AG04450 (cell line): ENCODE results near the gene COL5A2. TPM values are rescaled to one million over a fixed set of nuclear protein-coding genes. Genes with fewer than 3 reads are reported as not detected.

Experiments used
- CTCF ChIA-PET: fragments of 300-600, 350-600 bp; formaldehyde crosslinking; extraction: SDS; loops from one replicate; lab custom pipeline; 2022; ENCODE audit warnings: antibody characterized with exemption, inconsistent platforms; lab: Charles Lee
- POLR2A ChIA-PET: fragments of 350-600 bp; formaldehyde crosslinking; extraction: SDS; loops from one replicate; lab custom pipeline; 2021; ENCODE audit warnings: antibody characterized with exemption, inconsistent platforms; lab: Yijun Ruan, JAX
- DNase-seq: peaks from one replicate; pipeline ENCODE4 v3.0.0-alpha.2; 2011; ENCODE audit warnings: low read depth, low spot score
- H3K27ac ChIP-seq: one replicate; pipeline ENCODE4 v1.5.1; 2012; ENCODE audit warnings: low read depth, low read length, control low read depth
- H3K27me3 ChIP-seq: one replicate; pipeline ENCODE4 v1.6.0; 2012; ENCODE audit warnings: low read length; ENCODE audit not compliant: control insufficient read depth, insufficient read depth
- H3K4me3 ChIP-seq: 2 replicates; pipeline ENCODE4 v1.5.1; 2011; ENCODE audit warnings: mild to moderate bottlenecking, low read depth, low read length, control low read depth
- H3K9me3 ChIP-seq: 2 replicates; pipeline ENCODE4 v1.5.1; 2012; ENCODE audit warnings: low read length; ENCODE audit not compliant: control insufficient read depth, insufficient read depth
- polyA plus RNA-seq: library from polyadenylated mRNA; depleted of rRNA; stranded (reverse); fragments of >200 nt; gene quantifications from 2 replicates; pipeline ENCODE4 v1.2.3, GENCODE V29; 2011
- TF ChIP-seq, protein P1 (sequence below): IDR thresholded peaks from 2 replicates; pipeline ENCODE4 v1.5.1; 2011; ENCODE audit warnings: low read depth, low read length, control low read depth, inconsistent platforms

COL5A2 gene
- polyA plus RNA-seq, 1 experiment, result 305 TPM

DNA sequence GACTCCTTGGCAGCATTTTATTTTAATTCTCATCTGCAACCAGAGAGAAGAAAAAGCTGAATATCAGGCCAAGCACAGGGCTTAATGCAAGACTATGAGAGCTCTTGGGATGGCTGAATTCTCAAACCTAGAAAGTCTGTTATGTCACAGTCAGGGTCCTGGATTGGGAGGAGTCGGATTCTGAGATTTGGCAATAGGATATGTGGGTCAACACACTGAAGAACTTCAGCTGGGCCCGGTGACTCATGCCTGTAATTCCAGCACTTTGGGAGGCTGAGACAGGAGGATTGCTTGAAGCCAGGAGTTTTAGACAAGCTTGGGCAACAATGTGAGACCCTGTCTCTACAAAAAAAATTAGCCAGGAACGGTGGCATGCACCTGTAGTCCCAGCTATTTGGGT is 103.0 kb downstream of the COL5A2 start:
- Histone ChIP-seq H3K27ac (no peak overlapping the region), H3K4me3 (no peak overlapping the region), H3K9me3 (no peaks in the 10 kb centered on the region), H3K27me3 (no peaks in the 10 kb centered on the region)
- ChIA-PET CTCF (no interaction called here), POLR2A (no interaction called here)
- DNase-seq, result no peak
- TF ChIP-seq, protein P1, sequence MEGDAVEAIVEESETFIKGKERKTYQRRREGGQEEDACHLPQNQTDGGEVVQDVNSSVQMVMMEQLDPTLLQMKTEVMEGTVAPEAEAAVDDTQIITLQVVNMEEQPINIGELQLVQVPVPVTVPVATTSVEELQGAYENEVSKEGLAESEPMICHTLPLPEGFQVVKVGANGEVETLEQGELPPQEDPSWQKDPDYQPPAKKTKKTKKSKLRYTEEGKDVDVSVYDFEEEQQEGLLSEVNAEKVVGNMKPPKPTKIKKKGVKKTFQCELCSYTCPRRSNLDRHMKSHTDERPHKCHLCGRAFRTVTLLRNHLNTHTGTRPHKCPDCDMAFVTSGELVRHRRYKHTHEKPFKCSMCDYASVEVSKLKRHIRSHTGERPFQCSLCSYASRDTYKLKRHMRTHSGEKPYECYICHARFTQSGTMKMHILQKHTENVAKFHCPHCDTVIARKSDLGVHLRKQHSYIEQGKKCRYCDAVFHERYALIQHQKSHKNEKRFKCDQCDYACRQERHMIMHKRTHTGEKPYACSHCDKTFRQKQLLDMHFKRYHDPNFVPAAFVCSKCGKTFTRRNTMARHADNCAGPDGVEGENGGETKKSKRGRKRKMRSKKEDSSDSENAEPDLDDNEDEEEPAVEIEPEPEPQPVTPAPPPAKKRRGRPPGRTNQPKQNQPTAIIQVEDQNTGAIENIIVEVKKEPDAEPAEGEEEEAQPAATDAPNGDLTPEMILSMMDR, result no peak

DNA sequence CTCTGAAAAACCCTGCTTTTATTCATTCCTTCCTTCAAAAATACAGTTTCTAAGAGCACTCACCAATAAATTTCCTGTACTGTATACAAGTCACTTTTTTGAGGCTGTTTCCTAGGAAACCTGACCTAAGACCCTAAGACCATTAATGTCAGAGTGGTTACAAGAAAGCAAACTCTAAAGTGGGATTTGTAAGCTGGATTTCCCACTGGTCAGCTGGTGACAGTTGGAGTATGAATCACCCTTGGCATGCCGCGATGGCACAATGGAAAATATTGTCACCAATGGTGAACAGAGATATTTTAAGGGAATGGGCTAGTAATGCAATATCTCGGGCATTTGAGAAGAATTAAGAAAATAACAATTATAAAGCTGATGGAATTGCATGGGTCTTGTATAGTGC is 103.4 kb downstream of the COL5A2 start:
- no peaks in the 10 kb centered on the region for H3K9me3 ChIP-seq
- H3K27me3 ChIP-seq, result no peaks in the 10 kb centered on the region
- POLR2A ChIA-PET, result no interaction called here
- H3K4me3 ChIP-seq, result no peak overlapping the region
- CTCF ChIA-PET, result no interaction called here
- no peak for DNase-seq
- H3K27ac ChIP-seq, result no peak overlapping the region
- TF ChIP-seq, protein P1, result no peak

DNA sequence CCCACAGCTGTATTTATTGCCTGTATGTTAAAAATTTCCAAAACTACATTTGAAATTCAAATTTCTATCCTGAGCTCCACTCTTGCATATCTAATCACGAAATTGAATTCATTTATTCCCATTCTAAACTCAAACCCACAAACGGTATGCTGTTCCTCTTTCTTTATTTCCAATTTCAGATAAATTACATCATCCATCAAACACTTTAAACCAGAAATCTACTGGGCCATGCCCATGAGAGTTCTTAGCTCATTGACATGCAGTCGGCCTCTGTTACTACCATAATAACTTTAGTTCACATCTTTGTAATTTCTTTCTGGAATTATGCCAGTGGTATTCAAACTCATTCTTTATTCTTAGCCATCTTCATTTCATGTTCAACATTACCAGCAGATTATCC is 105.1 kb downstream of the COL5A2 start:
- Histone ChIP-seq H3K27me3 (no peaks in the 10 kb centered on the region), H3K4me3 (no peak overlapping the region), H3K27ac (no peak overlapping the region), H3K9me3 (no peaks in the 10 kb centered on the region)
- CTCF ChIA-PET, result interaction anchor here (0.6 kb wide), 1 partner anchor 1296 kb away, joined by 3 read pairs; no protein-coding TSS in a partner anchor
- no peak for DNase-seq
- TF ChIP-seq, protein P1, result no peak
- POLR2A ChIA-PET, result no interaction called here

DNA sequence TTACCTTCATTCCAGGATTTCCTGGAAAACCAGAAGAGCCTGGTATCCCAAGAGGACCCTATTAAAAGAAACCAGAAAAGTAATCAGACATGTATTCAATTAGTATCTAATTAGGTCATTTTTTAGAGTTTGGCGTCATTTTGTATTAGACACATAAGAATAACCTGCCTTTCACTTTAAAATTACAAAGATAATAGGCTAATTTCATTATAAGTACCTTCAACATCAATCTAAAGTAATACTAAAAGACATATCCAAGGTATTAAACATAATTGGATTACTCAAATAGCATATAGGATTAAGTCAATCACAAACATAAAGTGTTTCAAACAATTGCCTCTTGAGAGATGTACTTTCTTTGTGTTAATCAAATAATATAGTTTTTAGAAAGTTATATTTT is 107.5 kb downstream of the COL5A2 start:
- CTCF ChIA-PET, result interaction anchor here (0.6 kb wide), 1 partner anchor 24 kb away, joined by 3 read pairs; no protein-coding TSS in a partner anchor

DNA sequence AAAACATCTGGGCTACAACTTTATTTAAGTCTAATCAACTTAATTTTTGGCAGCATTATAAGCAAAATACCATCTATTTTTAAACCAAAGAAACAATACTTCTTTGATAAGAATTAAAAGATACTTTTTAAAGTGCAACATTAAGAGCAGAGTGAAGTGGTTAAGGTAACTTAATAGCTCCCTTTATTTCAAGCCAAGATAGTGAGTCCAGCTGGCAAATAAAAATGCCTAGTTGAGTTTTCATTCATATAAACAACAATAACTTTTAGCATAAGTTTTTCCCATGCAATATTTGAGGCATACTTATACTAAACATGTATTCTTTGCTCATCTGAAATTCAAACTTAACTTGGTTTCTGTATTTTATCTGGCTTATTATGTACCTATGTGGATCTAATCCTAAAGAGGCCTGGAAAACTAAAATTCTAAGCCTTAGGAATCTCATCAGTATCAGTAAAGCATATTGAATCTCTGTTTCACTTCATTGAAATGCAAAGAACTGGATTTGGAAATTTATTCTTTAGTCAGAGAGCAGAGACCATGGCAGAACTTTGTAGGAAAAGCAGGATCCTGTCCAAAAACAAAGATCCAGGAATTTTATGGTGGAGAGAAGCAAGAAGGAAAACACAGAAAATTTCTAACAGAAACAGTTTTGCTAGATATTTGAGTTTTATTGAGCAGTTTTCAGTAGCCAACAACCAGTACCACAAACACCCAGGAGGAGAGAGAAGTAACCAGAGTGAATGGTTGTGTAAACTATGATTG is 109.5 kb downstream of the COL5A2 start:
- ChIA-PET CTCF (no interaction called here), POLR2A (no interaction called here)
- TF ChIP-seq, protein P1, result no peak
- Histone ChIP-seq H3K27me3 (no peaks in the 10 kb centered on the region), H3K4me3 (no peak overlapping the region), H3K27ac (no peak overlapping the region), H3K9me3 (no peaks in the 10 kb centered on the region)
- DNase-seq, result no peak

More for the DNA sequence above, 107.5 kb downstream of the COL5A2 start:
- TF ChIP-seq, protein P1, result no peak
- no peak for DNase-seq
- Histone ChIP-seq H3K27me3 (no peaks in the 10 kb centered on the region), H3K4me3 (no peak overlapping the region), H3K9me3 (no peaks in the 10 kb centered on the region), H3K27ac (no peak overlapping the region)
- POLR2A ChIA-PET, result no interaction called here
